GM12872 (cell line): ENCODE measurements around the gene FAM177B.

Experiments
- CTCF ChIP-seq: IDR thresholded peaks from 3 replicates; pipeline ENCODE4 v1.5.1; 2011; ENCODE audit warnings: low read depth, mild to moderate bottlenecking, low read length, moderate library complexity; ENCODE audit not compliant: insufficient read depth

The FAM177B gene

GRCh38 chr1:222790520-222790919, 53.5 kb downstream of the FAM177B start:
- TF ChIP-seq CTCF: no peak

GRCh38 chr1:222791006-222791710, 54.2 kb downstream of the FAM177B start:
- no peak for TF ChIP-seq CTCF

- TF ChIP-seq CTCF: peak; percentile 31; the same call in 1 of the 3 replicates
Observed at GRCh38 chr1:222792744-222793143, 55.7 kb downstream of the FAM177B start.

GRCh38 chr1:222794656-222795474, 57.9 kb downstream of the FAM177B start:
- TF ChIP-seq CTCF: no peak

- no peak for TF ChIP-seq CTCF
Observed at GRCh38 chr1:222798116-222798515, 61.1 kb downstream of the FAM177B start.

- no peak for TF ChIP-seq CTCF
Observed at GRCh38 chr1:222798975-222799374, 62.0 kb downstream of the FAM177B start.
